Ramos (cell line): ENCODE data around the gene SELPLG.

Experiments
- in situ Hi-C: fragments of 300-500 bp; cut with MboI; formaldehyde crosslinking; loops from one replicate; pipeline ENCODE4 v1.14.3; 2022; ENCODE audit warnings: low sequenced_read_pairs; ENCODE audit not compliant: unreplicated experiment

SELPLG gene

GRCh38 chr12:108623577-108623976 lies 10.1 kb downstream of the SELPLG start:
- in situ Hi-C loops, result no loop called here

- in situ Hi-C loops, result no loop called here
Measured at GRCh38 chr12:108622921-108623514, 10.7 kb downstream of the SELPLG start.

- in situ Hi-C loops, result no loop called here
Measured at GRCh38 chr12:108622421-108622820, 11.3 kb downstream of the SELPLG start.

- in situ Hi-C loops, result no loop called here
Measured at GRCh38 chr12:108621161-108621560, 12.5 kb downstream of the SELPLG start.

- in situ Hi-C loops, result no loop called here
Measured at GRCh38 chr12:108620236-108620879, 13.3 kb downstream of the SELPLG start.

- in situ Hi-C loops, result loop anchor here (5.0 kb wide), 1 partner anchor 52 kb away; no protein-coding TSS in a partner anchor
Measured at GRCh38 chr12:108619369-108620160, 14.1 kb downstream of the SELPLG start.

GRCh38 chr12:108618953-108619274 lies 14.8 kb downstream of the SELPLG start:
- in situ Hi-C loops, result loop anchor here (5.0 kb wide), 1 partner anchor 52 kb away; no protein-coding TSS in a partner anchor

GRCh38 chr12:108618079-108618952 lies 15.4 kb downstream of the SELPLG start:
- in situ Hi-C loops, result loop anchor here (5.0 kb wide), 1 partner anchor 51 kb away; no protein-coding TSS in a partner anchor

GRCh38 chr12:108616941-108617858 lies 16.5 kb downstream of the SELPLG start:
- in situ Hi-C loops, result loop anchor here (5.0 kb wide), 1 partner anchor 50 kb away; no protein-coding TSS in a partner anchor

- in situ Hi-C loops, result loop anchor here (5.0 kb wide), 1 partner anchor 49 kb away; no protein-coding TSS in a partner anchor
Measured at GRCh38 chr12:108616359-108616758, 17.3 kb downstream of the SELPLG start.

- in situ Hi-C loops, result loop anchor here (5.0 kb wide), 1 partner anchor 49 kb away; no protein-coding TSS in a partner anchor
Measured at GRCh38 chr12:108615918-108616317, 17.8 kb downstream of the SELPLG start.

GRCh38 chr12:108614639-108615038 lies 19.1 kb downstream of the SELPLG start:
- in situ Hi-C loops, result loop anchor here (5.0 kb wide), 1 partner anchor 47 kb away; no protein-coding TSS in a partner anchor

GRCh38 chr12:108614041-108614440 lies 19.7 kb downstream of the SELPLG start:
- in situ Hi-C loops, result no loop called here

GRCh38 chr12:108613548-108613947 lies 20.1 kb downstream of the SELPLG start:
- in situ Hi-C loops, result no loop called here

GRCh38 chr12:108612788-108613282 lies 20.9 kb downstream of the SELPLG start:
- in situ Hi-C loops, result no loop called here

- in situ Hi-C loops, result no loop called here
Measured at GRCh38 chr12:108611884-108612415, 21.7 kb downstream of the SELPLG start.

- in situ Hi-C loops, result no loop called here
Measured at GRCh38 chr12:108610856-108611605, 22.7 kb downstream of the SELPLG start.

- in situ Hi-C loops, result no loop called here
Measured at GRCh38 chr12:108610336-108610815, 23.3 kb downstream of the SELPLG start.
